DMS114 treated with DMSO at 0.1 percent for 48 hours (cell line): ENCODE results near the gene APOL4.
A peak's percentile ranks its signal among the peaks of the same experiment; 100 is the strongest.
"Not testable (repeated sequence)": the region's sequence is repeated elsewhere in the genome, so short reads cannot be mapped to it uniquely, and the experiment has no call there.

ENCODE experiments used
- DNase-seq: peaks from one replicate; lab custom pipeline; 2025; ENCODE audit not compliant: unreplicated experiment; lab: John Stamatoyannopoulos, UW

The APOL4 gene

GRCh38 chr22:36201630-36202319, at the start of gene APOL4:
TSS of gene APOL4 (minus strand) at chr22:36201809. CDS start at chr22:36201734, 75 bp downstream.
- DNase-seq, result no peak

- not testable (repeated sequence) for DNase-seq
Observed at GRCh38 chr22:36250292-36250960, 48.8 kb upstream of the APOL4 start.

GRCh38 chr22:36249160-36249559, 47.6 kb upstream of the APOL4 start:
- no peak for DNase-seq

GRCh38 chr22:36247955-36248354, 46.3 kb upstream of the APOL4 start:
- DNase-seq, result no peak

- DNase-seq, result no peak
Observed at GRCh38 chr22:36246718-36247117, 45.1 kb upstream of the APOL4 start.

- DNase-seq, result no peak
Observed at GRCh38 chr22:36245805-36246356, 44.3 kb upstream of the APOL4 start.

GRCh38 chr22:36244522-36245391, 43.1 kb upstream of the APOL4 start:
- no peak for DNase-seq

GRCh38 chr22:36243986-36244385, 42.4 kb upstream of the APOL4 start:
- DNase-seq, result no peak

- DNase-seq, result peak; percentile 64
Observed at GRCh38 chr22:36239401-36240171, 38.0 kb upstream of the APOL4 start, which contains the start of gene APOL2. TSS of gene APOL2 (minus strand) at chr22:36239527. CDS start at chr22:36233162, 6,365 bp downstream.

GRCh38 chr22:36239150-36239400, 37.5 kb upstream of the APOL4 start:
- DNase-seq, result no peak

GRCh38 chr22:36238373-36239149, 37.0 kb upstream of the APOL4 start:
- DNase-seq, result no peak

GRCh38 chr22:36237462-36238372, 36.1 kb upstream of the APOL4 start:
- DNase-seq, result no peak

- no peak for DNase-seq
Observed at GRCh38 chr22:36236388-36237319, 35.0 kb upstream of the APOL4 start.

GRCh38 chr22:36235585-36235984, 34.0 kb upstream of the APOL4 start:
- DNase-seq, result no peak

- no peak for DNase-seq
Observed at GRCh38 chr22:36234919-36235318, 33.3 kb upstream of the APOL4 start.

GRCh38 chr22:36234213-36234612, 32.6 kb upstream of the APOL4 start:
- DNase-seq, result no peak

GRCh38 chr22:36233796-36234195, 32.2 kb upstream of the APOL4 start:
- no peak for DNase-seq
